Measurements from ENCODE around the gene PDCD1LG2.
"Not testable (repeated sequence)": the region's sequence is repeated elsewhere in the genome, so short reads cannot be mapped to it uniquely, and the experiment has no call there.

PDCD1LG2 gene

GRCh38 chr9:5493679-5494511 is 16.4 kb upstream of the PDCD1LG2 start:
- DNase-seq (ENCODE audit: low read depth in 2 of 2), result no peak

GRCh38 chr9:5494765-5495164 is 15.6 kb upstream of the PDCD1LG2 start:
- not testable (repeated sequence) for DNase-seq (ENCODE audit: low read depth in 2 of 2)

DNA sequence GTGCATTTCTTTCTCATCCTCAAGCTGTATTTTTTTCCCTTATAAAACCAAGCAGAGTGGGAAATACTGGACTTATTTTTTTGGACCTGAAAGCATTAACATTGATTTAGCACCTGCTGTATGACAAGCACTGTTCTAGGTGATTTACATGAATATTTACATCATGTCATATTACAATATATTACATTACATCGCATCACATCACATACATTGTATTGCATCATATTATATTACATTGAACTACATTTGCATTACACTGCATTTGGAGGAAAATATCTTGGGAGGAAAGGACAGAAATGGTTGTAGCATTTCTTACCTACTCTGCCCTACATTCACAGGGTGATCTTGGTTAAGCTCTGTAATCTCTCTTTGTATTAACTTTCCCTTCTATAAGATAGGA is 11.2 kb upstream of the PDCD1LG2 start:
- no peak for DNase-seq (ENCODE audit: low read depth in 2 of 2)

GRCh38 chr9:5499889-5500398 is 10.4 kb upstream of the PDCD1LG2 start:
- DNase-seq (ENCODE audit: low read depth in 2 of 2), result no peak

DNA sequence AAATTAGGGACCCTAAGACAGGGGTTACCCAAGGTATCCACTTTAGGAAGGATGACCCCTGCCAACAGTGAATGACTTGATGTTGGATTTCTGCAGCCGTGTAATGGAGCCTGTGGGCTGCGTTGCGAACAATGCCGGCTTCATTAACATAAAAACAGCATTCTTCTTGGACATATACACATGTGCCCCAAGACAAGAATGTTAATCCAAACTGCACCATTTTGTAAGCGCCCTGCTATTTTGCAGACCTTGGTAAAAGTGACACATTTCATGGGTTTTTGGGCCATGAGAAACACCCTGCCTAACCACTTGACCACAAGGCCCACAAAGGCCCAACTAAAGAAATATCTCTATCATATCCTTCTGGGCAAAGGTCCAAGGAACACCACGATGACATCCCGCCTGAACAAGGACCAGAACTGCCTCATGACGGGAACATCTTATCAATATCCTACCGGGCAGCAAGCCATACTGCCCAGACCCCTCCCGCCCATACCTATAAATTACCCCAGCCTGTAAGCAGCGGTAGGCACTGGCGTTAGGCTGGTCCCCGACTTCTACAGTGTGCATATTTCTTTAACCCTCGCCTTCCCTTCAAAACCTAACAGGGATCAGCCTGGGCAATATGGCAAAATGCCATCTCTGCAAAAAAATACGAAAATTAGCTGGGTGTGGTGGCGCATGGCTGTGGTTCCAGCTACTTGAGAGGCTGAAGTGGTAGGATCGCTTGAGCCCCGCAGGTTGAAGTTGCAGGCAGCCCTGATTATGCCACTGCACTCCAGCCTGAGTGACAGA is 9.7 kb upstream of the PDCD1LG2 start:
- no peak for DNase-seq (ENCODE audit: low read depth in 2 of 2)

DNA sequence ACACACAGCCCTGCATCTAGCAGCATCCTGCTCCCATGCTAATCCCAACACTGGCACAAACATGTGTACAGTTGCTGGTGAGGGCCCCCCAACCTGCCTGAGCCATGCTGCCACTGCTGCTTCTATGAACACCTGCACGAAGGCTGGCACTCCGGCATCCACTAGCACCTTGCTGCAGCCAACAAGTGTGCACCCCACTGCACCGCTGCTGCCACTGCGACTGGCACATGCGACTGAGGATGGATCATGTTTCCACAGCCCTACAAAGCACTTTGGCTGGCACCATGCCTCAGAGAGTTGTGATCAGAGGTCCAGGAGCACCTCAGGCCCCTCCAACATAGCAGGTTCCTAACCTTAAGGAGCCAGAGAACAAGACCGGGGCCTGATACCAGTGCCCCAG is 7.8 kb upstream of the PDCD1LG2 start:
- no peak for DNase-seq (ENCODE audit: low read depth in 2 of 2)

- DNase-seq (ENCODE audit: low read depth in 2 of 2), result no peak
These were observed 758 bp upstream of the PDCD1LG2 start for GRCh38 chr9:5509573-5509972.

DNA sequence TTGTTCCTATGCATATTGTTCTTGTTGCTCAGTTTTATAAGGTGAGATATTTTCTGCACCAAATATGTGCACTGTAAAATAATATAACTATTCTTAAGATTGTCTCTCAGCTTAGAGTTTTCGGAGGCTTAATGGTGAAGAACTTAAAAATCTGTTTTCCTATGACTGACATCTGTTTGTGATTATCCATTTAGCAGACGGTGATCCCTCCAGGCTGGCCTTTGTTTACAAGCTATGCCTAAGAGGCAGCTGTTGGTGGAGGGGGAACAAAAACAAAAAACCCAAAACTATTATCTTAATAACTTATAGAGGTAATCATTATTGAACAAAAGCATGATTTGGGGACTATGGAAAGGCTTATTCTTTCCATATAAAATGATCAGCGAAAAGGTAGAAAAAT is 658 bp downstream of the PDCD1LG2 start:
- no peak for DNase-seq (ENCODE audit: low read depth in 2 of 2)

- DNase-seq (ENCODE audit: low read depth in 2 of 2), result no peak
These were observed 1.1 kb downstream of the PDCD1LG2 start for GRCh38 chr9:5511476-5511875.

GRCh38 chr9:5511935-5512580 is 1.7 kb downstream of the PDCD1LG2 start:
- no peak for DNase-seq (ENCODE audit: low read depth in 2 of 2)

DNA sequence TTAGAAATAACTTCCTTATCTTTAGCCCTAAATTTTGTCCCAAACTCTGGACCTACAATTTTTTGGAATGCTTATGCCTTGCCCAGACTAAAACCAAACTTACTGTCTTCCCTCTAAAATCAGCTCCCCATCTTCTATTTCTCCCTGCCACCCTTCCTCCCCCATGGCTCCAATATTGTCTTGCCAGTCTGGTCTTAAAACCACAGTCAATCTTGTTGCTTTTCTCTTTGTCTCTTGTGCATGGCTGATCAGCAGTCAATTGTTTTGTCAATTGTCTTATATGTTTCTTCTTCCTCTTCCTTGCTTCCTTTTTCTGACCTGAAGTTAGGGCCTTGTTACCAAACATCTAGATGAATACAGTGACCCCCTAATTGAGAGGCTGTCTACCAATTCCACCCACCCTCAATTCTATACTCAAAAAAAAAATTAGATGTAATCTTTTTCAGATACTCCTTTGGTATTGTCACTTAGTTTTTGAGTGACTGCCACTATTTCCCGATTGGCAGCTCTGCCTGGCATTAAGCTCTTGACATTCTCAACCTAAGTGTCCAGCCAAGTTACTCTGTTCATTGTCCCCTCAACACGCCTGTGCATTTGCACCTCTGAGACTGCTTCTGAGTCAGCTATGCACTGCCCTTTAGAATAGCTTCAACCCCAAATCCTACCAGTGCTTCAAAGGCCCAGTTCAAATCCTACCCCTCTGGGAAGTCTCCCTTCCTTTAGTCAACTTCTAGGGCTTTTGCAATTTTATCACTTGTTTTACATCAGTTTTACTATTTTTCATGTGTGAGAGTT is 2.5 kb downstream of the PDCD1LG2 start:
- DNase-seq (ENCODE audit: low read depth in 2 of 2), result no peak

- no peak for DNase-seq (ENCODE audit: low read depth in 2 of 2)
These were observed 3.8 kb downstream of the PDCD1LG2 start for GRCh38 chr9:5513966-5514616.

DNA sequence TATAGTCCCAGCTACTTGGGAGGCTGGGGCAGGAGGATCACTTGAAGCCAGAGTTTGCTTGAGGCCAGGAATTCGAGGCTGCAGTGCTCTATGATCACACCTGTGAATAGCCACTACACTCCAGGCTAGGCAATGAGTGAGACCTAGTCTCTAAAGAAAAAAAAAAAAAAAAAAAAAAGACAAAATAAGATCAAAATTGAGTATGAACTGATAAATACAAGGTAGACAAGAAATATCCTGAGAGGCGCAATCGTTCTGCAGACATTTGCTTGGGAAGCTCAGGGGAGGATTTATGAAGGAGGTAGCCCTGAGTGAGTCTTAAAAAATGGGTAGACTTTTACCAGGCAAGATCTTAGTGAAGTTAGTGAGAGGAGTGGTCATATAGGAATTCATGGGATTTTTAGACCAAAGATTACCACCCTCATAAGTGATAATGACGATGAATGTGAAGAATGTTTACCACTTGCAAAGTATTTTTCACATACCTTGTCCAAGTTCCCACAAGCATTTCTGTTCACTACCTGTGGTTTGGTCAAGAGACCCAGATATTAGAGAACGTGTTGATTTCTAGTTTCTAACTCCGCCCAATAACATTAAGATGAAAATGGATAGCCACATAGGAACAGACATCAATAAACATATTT is 4.4 kb downstream of the PDCD1LG2 start:
- DNase-seq (ENCODE audit: low read depth in 2 of 2), result no peak

GRCh38 chr9:5515261-5515650 is 4.9 kb downstream of the PDCD1LG2 start:
- DNase-seq (ENCODE audit: low read depth in 2 of 2), result no peak

DNA sequence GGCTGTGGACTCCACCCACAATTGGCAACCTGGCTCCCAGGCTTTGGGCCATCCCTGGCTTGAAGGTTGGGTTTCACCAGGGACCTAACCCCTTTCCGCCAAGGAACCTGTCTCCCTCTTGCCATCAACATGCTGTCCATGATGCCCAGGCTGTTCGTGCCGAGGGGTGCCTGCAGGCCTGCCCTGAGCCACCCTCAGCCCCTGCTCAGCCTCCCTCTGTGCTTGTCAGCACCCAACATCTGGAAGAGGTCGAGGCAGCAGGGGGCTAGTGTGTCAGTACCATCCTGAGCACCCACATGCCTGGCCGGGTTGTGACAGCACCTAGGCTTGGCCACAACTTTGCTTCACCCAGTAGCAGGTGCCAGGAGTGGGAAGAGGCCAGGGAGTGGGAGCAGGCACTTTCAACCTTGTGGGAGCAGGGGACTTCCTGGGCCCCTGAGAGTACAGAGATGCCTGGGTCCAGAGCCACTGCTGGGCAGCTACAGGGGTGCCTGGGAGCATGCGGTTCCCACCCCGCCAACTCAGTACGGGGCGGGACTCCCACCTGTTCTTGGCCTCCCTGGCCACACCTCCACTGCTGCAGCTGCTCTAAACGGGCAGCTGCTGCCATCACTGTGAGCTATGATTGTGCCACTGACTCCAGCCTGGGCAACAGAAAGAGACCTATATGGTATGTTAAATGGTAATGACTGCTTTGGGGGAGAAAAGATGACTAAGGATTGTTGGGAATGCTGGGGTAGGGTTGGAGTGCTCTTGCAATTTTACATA is 6.3 kb downstream of the PDCD1LG2 start:
- DNase-seq (ENCODE audit: low read depth in 2 of 2), result no peak

DNA sequence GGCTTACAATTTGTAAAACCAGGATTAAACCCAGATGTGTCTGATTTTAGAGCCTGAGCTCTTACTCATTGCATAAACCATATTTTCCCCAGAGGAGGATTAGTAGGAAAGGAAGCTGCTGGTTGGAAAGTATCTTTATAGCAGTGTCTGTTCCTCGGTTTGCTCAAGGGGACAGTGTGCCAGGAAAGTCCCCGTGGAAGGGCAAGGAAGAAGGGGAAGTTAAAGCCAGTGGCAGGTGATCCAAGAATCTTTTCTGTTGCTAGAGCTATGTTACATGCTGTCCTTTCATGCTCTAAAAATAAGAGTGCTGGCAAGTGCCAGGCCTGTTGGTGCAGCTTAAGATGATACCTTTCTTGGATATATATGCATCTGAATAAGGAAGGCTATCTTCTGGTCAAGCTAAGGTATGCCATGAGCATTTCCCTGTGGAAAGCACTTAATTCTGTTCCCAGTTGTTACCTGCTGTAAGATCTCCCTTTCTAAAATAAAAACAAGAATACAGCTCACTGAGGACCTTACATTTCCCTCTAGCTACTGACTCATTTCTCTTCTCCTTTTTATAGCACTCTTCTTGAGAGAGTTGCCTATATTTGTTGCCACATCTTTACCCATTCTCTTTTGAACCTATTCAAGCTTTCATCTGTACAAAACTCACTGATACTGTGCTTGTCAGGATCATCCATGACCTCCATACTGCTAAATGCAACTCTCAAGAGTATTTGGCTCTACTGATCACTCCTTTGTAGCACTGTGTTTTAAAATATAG is 8.0 kb downstream of the PDCD1LG2 start:
- DNase-seq (ENCODE audit: low read depth in 2 of 2), result no peak

GRCh38 chr9:5518937-5519319 is 8.6 kb downstream of the PDCD1LG2 start:
- DNase-seq (ENCODE audit: low read depth in 2 of 2), result peak; percentile 14 to 35

GRCh38 chr9:5524090-5524489 is 13.8 kb downstream of the PDCD1LG2 start:
- DNase-seq (ENCODE audit: low read depth in 2 of 2), result no peak

- no peak for DNase-seq (ENCODE audit: low read depth in 2 of 2)
These were observed 19.4 kb downstream of the PDCD1LG2 start for GRCh38 chr9:5529683-5530221.
